ENCODE data around the gene ZNF804A.

Gene ZNF804A

GRCh38 chr2:184566716-184567115, 31.6 kb upstream of the ZNF804A start:
- no peak overlapping the region for H3K27ac ChIP-seq (ENCODE audit: low read depth, low read length)
- H3K9ac ChIP-seq (ENCODE audit: low read length in 5 of 5), result no peak overlapping the region
- no peaks in the 10 kb centered on the region for H3K36me3 ChIP-seq (ENCODE audit: control insufficient read depth in 5 of 5, insufficient read depth in 5 of 5, low read length in 5 of 5)
- H3K9me3 ChIP-seq (ENCODE audit: control insufficient read depth in 5 of 5, low read length in 5 of 5), result no peaks in the 10 kb centered on the region
- H3K27me3 ChIP-seq (ENCODE audit: control insufficient read depth in 5 of 5, insufficient read depth in 4 of 5, low read length in 5 of 5), result no peaks in the 10 kb centered on the region
- no peaks in the 10 kb centered on the region for H3K4me1 ChIP-seq (ENCODE audit: control insufficient read depth in 5 of 5, insufficient read depth in 5 of 5, low read length in 5 of 5)
- H3K4me3 ChIP-seq (ENCODE audit: low read depth in 1 of 5, low read length in 5 of 5), result no peak overlapping the region

- Histone ChIP-seq H3K9ac (ENCODE audit: low read length in 5 of 5) (no peak overlapping the region), H3K4me3 (ENCODE audit: low read depth in 1 of 5, low read length in 5 of 5) (no peak overlapping the region), H3K27ac (ENCODE audit: low read depth, low read length) (no peak overlapping the region)
These were observed 21.3 kb upstream of the ZNF804A start for GRCh38 chr2:184577056-184577455.

DNA sequence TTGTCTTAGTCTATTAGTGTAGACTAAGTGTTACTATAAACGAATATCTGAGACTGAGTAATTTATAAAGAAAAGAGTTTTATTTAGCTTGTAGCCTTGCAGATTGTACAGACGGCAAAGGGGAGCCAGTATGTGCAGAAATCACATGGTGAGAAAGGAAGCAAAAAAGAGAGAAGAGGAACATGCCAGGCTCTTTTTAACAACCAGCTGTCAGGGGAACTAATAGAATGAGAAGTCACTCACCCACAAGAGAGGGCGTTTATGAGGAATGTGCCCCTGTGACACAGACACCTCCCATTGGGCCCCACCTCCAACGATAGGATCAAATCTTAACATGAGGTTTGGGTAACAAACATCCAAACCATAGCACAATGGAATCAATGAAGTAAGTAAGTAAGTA, 20.6 kb upstream of the ZNF804A start:
- Histone ChIP-seq H3K9ac (ENCODE audit: low read length in 5 of 5) (no peak overlapping the region), H3K4me1 (ENCODE audit: control insufficient read depth in 5 of 5, insufficient read depth in 5 of 5, low read length in 5 of 5) (no peaks in the 10 kb centered on the region), H3K27ac (ENCODE audit: low read depth, low read length) (no peak overlapping the region), H3K36me3 (ENCODE audit: control insufficient read depth in 5 of 5, insufficient read depth in 5 of 5, low read length in 5 of 5) (no peaks in the 10 kb centered on the region), H3K27me3 (ENCODE audit: control insufficient read depth in 5 of 5, insufficient read depth in 4 of 5, low read length in 5 of 5) (no peaks in the 10 kb centered on the region), H3K4me3 (ENCODE audit: low read depth in 1 of 5, low read length in 5 of 5) (no peak overlapping the region), H3K9me3 (ENCODE audit: control insufficient read depth in 5 of 5, low read length in 5 of 5) (no peaks in the 10 kb centered on the region)

More at GRCh38 chr2:184577056-184577455, 21.3 kb upstream of the ZNF804A start:
- H3K9me3 ChIP-seq (ENCODE audit: control insufficient read depth in 5 of 5, low read length in 5 of 5), result no peaks in the 10 kb centered on the region
- H3K27me3 ChIP-seq (ENCODE audit: control insufficient read depth in 5 of 5, insufficient read depth in 4 of 5, low read length in 5 of 5), result no peaks in the 10 kb centered on the region
- H3K36me3 ChIP-seq (ENCODE audit: control insufficient read depth in 5 of 5, insufficient read depth in 5 of 5, low read length in 5 of 5), result no peaks in the 10 kb centered on the region
- H3K4me1 ChIP-seq (ENCODE audit: control insufficient read depth in 5 of 5, insufficient read depth in 5 of 5, low read length in 5 of 5), result no peaks in the 10 kb centered on the region

GRCh38 chr2:184579226-184579625, 19.1 kb upstream of the ZNF804A start:
- Histone ChIP-seq H3K27me3 (ENCODE audit: control insufficient read depth in 5 of 5, insufficient read depth in 4 of 5, low read length in 5 of 5) (no peaks in the 10 kb centered on the region), H3K27ac (ENCODE audit: low read depth, low read length) (no peak overlapping the region), H3K4me1 (ENCODE audit: control insufficient read depth in 5 of 5, insufficient read depth in 5 of 5, low read length in 5 of 5) (no peaks in the 10 kb centered on the region), H3K36me3 (ENCODE audit: control insufficient read depth in 5 of 5, insufficient read depth in 5 of 5, low read length in 5 of 5) (no peaks in the 10 kb centered on the region), H3K4me3 (ENCODE audit: low read depth in 1 of 5, low read length in 5 of 5) (no peak overlapping the region), H3K9ac (ENCODE audit: low read length in 5 of 5) (no peak overlapping the region), H3K9me3 (ENCODE audit: control insufficient read depth in 5 of 5, low read length in 5 of 5) (no peaks in the 10 kb centered on the region)

- Histone ChIP-seq H3K9me3 (ENCODE audit: control insufficient read depth in 5 of 5, low read length in 5 of 5) (no peaks in the 10 kb centered on the region), H3K27ac (ENCODE audit: low read depth, low read length) (no peak overlapping the region), H3K4me1 (ENCODE audit: control insufficient read depth in 5 of 5, insufficient read depth in 5 of 5, low read length in 5 of 5) (no peaks in the 10 kb centered on the region), H3K4me3 (ENCODE audit: low read depth in 1 of 5, low read length in 5 of 5) (no peak overlapping the region), H3K27me3 (ENCODE audit: control insufficient read depth in 5 of 5, insufficient read depth in 4 of 5, low read length in 5 of 5) (no peaks in the 10 kb centered on the region), H3K36me3 (ENCODE audit: control insufficient read depth in 5 of 5, insufficient read depth in 5 of 5, low read length in 5 of 5) (no peaks in the 10 kb centered on the region), H3K9ac (ENCODE audit: low read length in 5 of 5) (no peak overlapping the region)
These were observed 16.9 kb upstream of the ZNF804A start for GRCh38 chr2:184581391-184581790.

DNA sequence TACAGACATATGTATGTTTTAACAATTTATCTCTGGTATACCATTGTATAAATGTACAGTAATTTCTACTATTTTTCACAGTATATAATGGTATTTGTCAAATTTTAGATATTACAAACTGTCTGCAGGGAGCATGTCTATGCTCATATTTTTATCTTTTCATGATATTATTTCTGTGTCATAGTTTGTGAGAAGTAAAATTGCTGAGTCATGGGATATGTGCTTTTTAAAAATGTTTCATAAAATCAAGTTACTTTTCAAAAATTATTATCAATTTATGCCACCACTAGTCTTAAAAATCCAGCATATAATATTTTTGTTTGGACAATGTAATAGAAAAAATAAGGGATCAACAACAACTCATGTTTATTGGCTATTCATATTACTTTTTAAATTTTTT, 9.1 kb upstream of the ZNF804A start:
- no peaks in the 10 kb centered on the region for H3K36me3 ChIP-seq (ENCODE audit: control insufficient read depth in 5 of 5, insufficient read depth in 5 of 5, low read length in 5 of 5)
- no peaks in the 10 kb centered on the region for H3K27me3 ChIP-seq (ENCODE audit: control insufficient read depth in 5 of 5, insufficient read depth in 4 of 5, low read length in 5 of 5)
- no peaks in the 10 kb centered on the region for H3K9me3 ChIP-seq (ENCODE audit: control insufficient read depth in 5 of 5, low read length in 5 of 5)
- no peaks in the 10 kb centered on the region for H3K4me1 ChIP-seq (ENCODE audit: control insufficient read depth in 5 of 5, insufficient read depth in 5 of 5, low read length in 5 of 5)
- H3K4me3 ChIP-seq (ENCODE audit: low read depth in 1 of 5, low read length in 5 of 5), result no peak overlapping the region
- no peak overlapping the region for H3K27ac ChIP-seq (ENCODE audit: low read depth, low read length)
- no peak overlapping the region for H3K9ac ChIP-seq (ENCODE audit: low read length in 5 of 5)

GRCh38 chr2:184596819-184597411, 1.4 kb upstream of the ZNF804A start:
- Histone ChIP-seq H3K27me3 (ENCODE audit: control insufficient read depth in 5 of 5, insufficient read depth in 4 of 5, low read length in 5 of 5) (peaks cover 0 to 13% (median 9%) of the 10 kb centered on the region in 5 donors), H3K36me3 (ENCODE audit: control insufficient read depth in 5 of 5, insufficient read depth in 5 of 5, low read length in 5 of 5) (no peaks in the 10 kb centered on the region), H3K9me3 (ENCODE audit: control insufficient read depth in 5 of 5, low read length in 5 of 5) (no peaks in the 10 kb centered on the region), H3K27ac (ENCODE audit: low read depth, low read length) (no peak overlapping the region), H3K4me3 (ENCODE audit: low read depth in 1 of 5, low read length in 5 of 5) (peak overlapping the region; percentile 61 to 81 (median 74)), H3K4me1 (ENCODE audit: control insufficient read depth in 5 of 5, insufficient read depth in 5 of 5, low read length in 5 of 5) (peaks cover 0 to 22% (median 17%) of the 10 kb centered on the region in 5 donors), H3K9ac (ENCODE audit: low read length in 5 of 5) (no peak overlapping the region)

DNA sequence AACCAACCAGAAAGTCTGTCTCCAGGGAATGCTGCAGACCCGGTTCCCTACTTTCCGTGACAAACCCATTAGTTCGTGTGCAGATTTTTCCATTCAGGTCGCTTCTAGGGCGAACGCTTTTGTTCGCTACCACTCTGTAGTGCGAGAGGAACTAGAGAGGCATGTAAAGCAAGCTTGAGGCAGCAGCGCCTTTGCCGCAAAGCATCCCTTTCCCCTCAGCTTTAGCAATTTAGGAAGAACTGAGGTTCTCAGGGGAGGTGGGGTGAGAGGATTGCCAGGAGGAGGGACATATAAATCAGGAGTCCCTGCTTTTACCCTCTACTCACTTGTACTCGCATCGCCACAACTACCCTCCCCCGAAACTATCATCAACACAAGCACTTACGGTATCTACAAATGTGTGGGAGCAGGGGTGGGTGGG, 748 bp upstream of the ZNF804A start:
- peak overlapping the region; percentile 61 to 81 (median 74) for H3K4me3 ChIP-seq (ENCODE audit: low read depth in 1 of 5, low read length in 5 of 5)
- H3K9ac ChIP-seq (ENCODE audit: low read length in 5 of 5), result peak overlapping the region in 3 of 5 donors; percentile 39 to 57 (median 47)
- H3K9me3 ChIP-seq (ENCODE audit: control insufficient read depth in 5 of 5, low read length in 5 of 5), result no peaks in the 10 kb centered on the region
- peaks cover 0 to 13% (median 9%) of the 10 kb centered on the region in 5 donors for H3K27me3 ChIP-seq (ENCODE audit: control insufficient read depth in 5 of 5, insufficient read depth in 4 of 5, low read length in 5 of 5)
- H3K27ac ChIP-seq (ENCODE audit: low read depth, low read length), result no peak overlapping the region
- no peaks in the 10 kb centered on the region for H3K36me3 ChIP-seq (ENCODE audit: control insufficient read depth in 5 of 5, insufficient read depth in 5 of 5, low read length in 5 of 5)
- peaks cover 0 to 22% (median 17%) of the 10 kb centered on the region in 5 donors for H3K4me1 ChIP-seq (ENCODE audit: control insufficient read depth in 5 of 5, insufficient read depth in 5 of 5, low read length in 5 of 5)

- H3K36me3 ChIP-seq (ENCODE audit: control insufficient read depth in 5 of 5, insufficient read depth in 5 of 5, low read length in 5 of 5), result no peaks in the 10 kb centered on the region
- H3K9me3 ChIP-seq (ENCODE audit: control insufficient read depth in 5 of 5, low read length in 5 of 5), result no peaks in the 10 kb centered on the region
- H3K27me3 ChIP-seq (ENCODE audit: control insufficient read depth in 5 of 5, insufficient read depth in 4 of 5, low read length in 5 of 5), result peaks cover 0 to 13% (median 9%) of the 10 kb centered on the region in 5 donors
- peak overlapping the region; percentile 61 to 81 (median 74) for H3K4me3 ChIP-seq (ENCODE audit: low read depth in 1 of 5, low read length in 5 of 5)
- H3K27ac ChIP-seq (ENCODE audit: low read depth, low read length), result no peak overlapping the region
- H3K4me1 ChIP-seq (ENCODE audit: control insufficient read depth in 5 of 5, insufficient read depth in 5 of 5, low read length in 5 of 5), result peaks cover 0 to 22% (median 17%) of the 10 kb centered on the region in 5 donors
- H3K9ac ChIP-seq (ENCODE audit: low read length in 5 of 5), result peak overlapping the region in 2 of 5 donors; percentile 39 to 57
These were observed 370 bp upstream of the ZNF804A start for GRCh38 chr2:184598002-184598315.

GRCh38 chr2:184599054-184599871, 934 bp downstream of the ZNF804A start:
- Histone ChIP-seq H3K36me3 (ENCODE audit: control insufficient read depth in 5 of 5, insufficient read depth in 5 of 5, low read length in 5 of 5) (no peaks in the 10 kb centered on the region), H3K9ac (ENCODE audit: low read length in 5 of 5) (peak overlapping the region in 1 of 5 donors; percentile 11), H3K4me1 (ENCODE audit: control insufficient read depth in 5 of 5, insufficient read depth in 5 of 5, low read length in 5 of 5) (peaks cover 0 to 22% (median 17%) of the 10 kb centered on the region in 5 donors), H3K27ac (ENCODE audit: low read depth, low read length) (no peak overlapping the region), H3K4me3 (ENCODE audit: low read depth in 1 of 5, low read length in 5 of 5) (peak overlapping the region; percentile 29 to 81 (median 62)), H3K27me3 (ENCODE audit: control insufficient read depth in 5 of 5, insufficient read depth in 4 of 5, low read length in 5 of 5) (peaks cover 0 to 13% (median 9%) of the 10 kb centered on the region in 5 donors), H3K9me3 (ENCODE audit: control insufficient read depth in 5 of 5, low read length in 5 of 5) (no peaks in the 10 kb centered on the region)
